SK-N-SH (cell line): ENCODE measurements around the gene HMX2. TPM values are rescaled to one million over a fixed set of nuclear protein-coding genes. Genes with fewer than 3 reads are reported as not detected.

Experiments used
- CTCF ChIA-PET: fragments of 300-600, 350-600 bp; formaldehyde crosslinking; extraction: SDS; loops from one replicate; lab custom pipeline; 2021; lab: Yijun Ruan, JAX
- POLR2A ChIA-PET: fragments of 350-600 bp; sonication (Branson Sonifier 250); formaldehyde crosslinking; extraction: SDS; loops from one replicate; lab custom pipeline; 2020; ENCODE audit warnings: antibody characterized with exemption, inconsistent platforms; lab: Yijun Ruan, JAX
- DNase-seq: peaks from one replicate; pipeline ENCODE4 v3.0.0; 2012
- H2AFZ ChIP-seq: fragments of 200-600 bp; sonication (generic); 2 replicates; pipeline ENCODE4 v1.8.1; 2016; ENCODE audit warnings: antibody characterized with exemption, mild to moderate bottlenecking, low read depth
- H3F3A ChIP-seq: fragments of 200-600 bp; sonication (generic); replicated peaks from 2 replicates; pipeline ENCODE3; 2016; ENCODE audit warnings: antibody characterized with exemption, mild to moderate bottlenecking; ENCODE audit not compliant: insufficient read depth
- H3K27ac ChIP-seq, 2 experiments: fragments of 200-500 bp in 1 of 2; fragments of 200-600 bp in 1 of 2; sonication (Bioruptor generic) in 1 of 2; sonication (generic), shearing (Covaris generic) in 1 of 2; 2 replicates each; pipeline versions ENCODE4 v1.5.1 to v1.6.1; 2014 to 2016; ENCODE audit warnings: low read depth in 2 of 2, inconsistent platforms in 1 of 2, low read length in 1 of 2, mild to moderate bottlenecking in 1 of 2, mixed read lengths in 1 of 2
- H3K27me3 ChIP-seq: fragments of 200-600 bp; sonication (generic), shearing (Covaris generic); 2 replicates; pipeline ENCODE4 v1.6.1; 2016; ENCODE audit warnings: mixed run types; ENCODE audit not compliant: insufficient read depth
- H3K36me3 ChIP-seq, 2 experiments: fragments of 200-500 bp in 1 of 2; fragments of 200-600 bp in 1 of 2; sonication (Bioruptor generic) in 1 of 2; sonication (generic) in 1 of 2; replicated peaks in 1 of 2; 2 replicates each; pipeline versions ENCODE3 to v1.5.1; 2014 to 2016; ENCODE audit warnings: low read length in 1 of 2, mild to moderate bottlenecking in 1 of 2; ENCODE audit not compliant: insufficient read depth in 2 of 2, control insufficient read depth in 1 of 2
- H3K4me1 ChIP-seq, 2 experiments: fragments of 200-500 bp in 1 of 2; fragments of 200-600 bp in 1 of 2; sonication (Bioruptor generic) in 1 of 2; sonication (generic), shearing (Covaris generic) in 1 of 2; 2 replicates each; pipeline versions ENCODE4 v1.5.1 to v1.6.1; 2014 to 2016; ENCODE audit warnings: low read depth in 1 of 2, low read length in 1 of 2, mixed run types in 1 of 2; ENCODE audit not compliant: insufficient read depth in 2 of 2, control insufficient read depth in 1 of 2
- H3K4me2 ChIP-seq: fragments of 200-600 bp; sonication (generic), shearing (Covaris generic); 2 replicates; pipeline ENCODE4 v1.6.1; 2017; ENCODE audit warnings: mixed run types
- H3K4me3 ChIP-seq, 2 experiments: fragments of 200-500 bp in 1 of 2; fragments of 200-600 bp in 1 of 2; sonication (Bioruptor generic) in 1 of 2; sonication (generic), shearing (Covaris generic) in 1 of 2; 2 replicates each; pipeline versions ENCODE4 v1.5.1 to v1.8.1; 2014 to 2016; ENCODE audit warnings: low read depth in 2 of 2, inconsistent platforms in 1 of 2, low read length in 1 of 2, mild to moderate bottlenecking in 1 of 2, mixed read lengths in 1 of 2, moderate library complexity in 1 of 2
- H3K79me2 ChIP-seq: fragments of 200-600 bp; sonication (generic); 2 replicates; pipeline ENCODE4 v1.8.1; 2017; ENCODE audit warnings: mild to moderate bottlenecking; ENCODE audit not compliant: insufficient read depth
- H3K9ac ChIP-seq: fragments of 200-600 bp; sonication (generic); 2 replicates; pipeline ENCODE4 v1.6.1; 2017; ENCODE audit warnings: mixed run types
- H3K9me2 ChIP-seq: fragments of 200-600 bp; sonication (generic); 2 replicates; pipeline ENCODE4 v1.6.1; 2017; ENCODE audit warnings: mixed run types
- H3K9me3 ChIP-seq: fragments of 200-600 bp; sonication (generic); 2 replicates; pipeline ENCODE4 v1.6.1; 2017; ENCODE audit warnings: mixed run types, mild to moderate bottlenecking, moderate library complexity
- H4K20me1 ChIP-seq: fragments of 200-600 bp; sonication (generic); 2 replicates; pipeline ENCODE4 v1.6.1; 2017; ENCODE audit warnings: mild to moderate bottlenecking, mixed run types; ENCODE audit not compliant: insufficient read depth
- ELF1 ChIP-seq: IDR thresholded peaks from 2 replicates; pipeline ENCODE4 v1.4.0; 2012
- EP300 ChIP-seq, 2 experiments: IDR thresholded peaks; 2 replicates each; pipeline versions ENCODE4 v1.4.0 to v1.6.1; 2012; ENCODE audit warnings: borderline replicate concordance in 1 of 2, low read depth in 1 of 2, low read length in 1 of 2
- FOSL2 ChIP-seq: IDR thresholded peaks from 2 replicates; pipeline ENCODE4 v1.4.0; 2012; ENCODE audit warnings: low read depth, mild to moderate bottlenecking, moderate library complexity, borderline replicate concordance
- FOXJ3 ChIP-seq: sonication (generic); formaldehyde crosslinking; IDR thresholded peaks from 2 replicates; pipeline ENCODE4 v1.5.1; 2020; ENCODE audit warnings: mild to moderate bottlenecking, missing genetic modification reagents
- FOXM1 ChIP-seq: IDR thresholded peaks from 2 replicates; pipeline ENCODE4 v1.4.0; 2012; ENCODE audit warnings: low read depth, mild to moderate bottlenecking
- GATA2 ChIP-seq: sonication (generic); formaldehyde crosslinking; IDR thresholded peaks from 2 replicates; pipeline ENCODE4 v1.5.0; 2020; ENCODE audit warnings: mild to moderate bottlenecking, missing genetic modification reagents
- MXI1 ChIP-seq: IDR thresholded peaks from 2 replicates; pipeline ENCODE4 v1.6.1; 2012; ENCODE audit warnings: mild to moderate bottlenecking, low read depth, low read length, improper control_type of control experiment
- RAD21 ChIP-seq: IDR thresholded peaks from 2 replicates; pipeline ENCODE4 v1.6.1; 2012; ENCODE audit warnings: mild to moderate bottlenecking, low read length
- RCOR1 ChIP-seq: fragments of 150-350 bp; IDR thresholded peaks from 2 replicates; pipeline ENCODE4 v1.6.1; 2017; ENCODE audit warnings: antibody characterized with exemption, low read length
- SIN3A ChIP-seq: IDR thresholded peaks from 2 replicates; pipeline ENCODE4 v1.6.1; 2012; ENCODE audit warnings: low read depth, mild to moderate bottlenecking, low read length, moderate library complexity, borderline replicate concordance
- SMC3 ChIP-seq: IDR thresholded peaks from 2 replicates; pipeline ENCODE4 v1.6.1; 2012; ENCODE audit warnings: low read depth, low read length, improper control_type of control experiment
- TAF1 ChIP-seq: IDR thresholded peaks from 2 replicates; pipeline ENCODE4 v1.6.1; 2012; ENCODE audit warnings: low read depth, mild to moderate bottlenecking, low read length, moderate library complexity, borderline replicate concordance
- TCF12 ChIP-seq: IDR thresholded peaks from 2 replicates; pipeline ENCODE4 v1.4.0; 2012
- TEAD4 ChIP-seq: IDR thresholded peaks from 2 replicates; pipeline ENCODE4 v1.4.0; 2012; ENCODE audit warnings: mild to moderate bottlenecking, borderline replicate concordance; ENCODE audit not compliant: insufficient read depth
- USF2 ChIP-seq: fragments of 150-350 bp; IDR thresholded peaks from 2 replicates; pipeline ENCODE4 v1.6.1; 2017; ENCODE audit warnings: antibody characterized with exemption, low read length, low read depth, borderline replicate concordance
- YY1 ChIP-seq: IDR thresholded peaks from 2 replicates; pipeline ENCODE4 v1.4.0; 2012; ENCODE audit warnings: low read depth, mild to moderate bottlenecking
- WGBS: methylation state at CpG from one replicate; pipeline ENCODE4 v1.1.6; 2017; ENCODE audit warnings: low lambda C conversion rate; 5-methylcytosine and 5-hydroxymethylcytosine counted together
- polyA plus RNA-seq, 3 experiments: library from polyadenylated mRNA; depleted of rRNA; stranded (reverse); fragments of >200 nt; gene quantifications; 2 replicates each; pipeline ENCODE4 v1.2.3, GENCODE V29; 2012
- TF ChIP-seq, protein P1 (sequence below): IDR thresholded peaks from 2 replicates; pipeline ENCODE4 v1.4.0; 2012; ENCODE audit warnings: low read depth
- TF ChIP-seq, protein P2 (sequence below): IDR thresholded peaks from 2 replicates; pipeline ENCODE4 v1.4.0; 2012; ENCODE audit warnings: low read depth, borderline replicate concordance

HMX2 gene
- polyA plus RNA-seq, 1 of the 3 experiments (the other 2 are of a cell fraction): not detected

GRCh38 chr10:123180101-123181090, 32.5 kb downstream of the HMX2 start:
- H4K20me1 ChIP-seq: no peaks in the 10 kb centered on the region
- ChIA-PET POLR2A (no interaction called here), CTCF (no interaction called here)
- no peak overlapping the region for H3K4me3 ChIP-seq
- H3K9me3 ChIP-seq: peaks cover 21% of the 10 kb centered on the region
- H3K9me2 ChIP-seq: no peaks in the 10 kb centered on the region
- no peaks in the 10 kb centered on the region; the same call in 1 of the 2 replicates for H3K79me2 ChIP-seq
- TF ChIP-seq SIN3A (no peak), ELF1 (no peak), RCOR1 (no peak), YY1 (no peak), MXI1 (no peak)
- DNase-seq: no peak
- no peak overlapping the region for H2AFZ ChIP-seq
- H3K36me3 ChIP-seq: peaks cover 16 to 47% of the 10 kb centered on the region in 2 experiments
- H3K9ac ChIP-seq: no peak overlapping the region
- H3K4me2 ChIP-seq: no peak overlapping the region
- H3F3A ChIP-seq: peaks cover 3% of the 10 kb centered on the region
- H3K4me1 ChIP-seq: no peaks in the 10 kb centered on the region
- WGBS: 83% methylated on average over 7 of the region's 7 CpGs
- H3K27me3 ChIP-seq: no peaks in the 10 kb centered on the region
- H3K27ac ChIP-seq: no peak overlapping the region

- CTCF ChIA-PET: interaction anchor here (2.9 kb wide), 1 partner anchor 9 kb away, joined by 12 read pairs; no protein-coding TSS in a partner anchor
Measured at GRCh38 chr10:123183724-123184123, 35.8 kb downstream of the HMX2 start.

More at GRCh38 chr10:123183724-123184123, 35.8 kb downstream of the HMX2 start:
- Histone ChIP-seq H2AFZ (no peak overlapping the region), H4K20me1 (no peaks in the 10 kb centered on the region), H3K36me3 (peaks cover 0 to 30% of the 10 kb centered on the region in 2 experiments), H3K4me3 (no peak overlapping the region), H3K27me3 (no peaks in the 10 kb centered on the region), H3K9ac (no peak overlapping the region), H3F3A (peaks cover 3% of the 10 kb centered on the region), H3K9me3 (peaks cover 21% of the 10 kb centered on the region), H3K4me2 (no peak overlapping the region), H3K27ac (no peak overlapping the region), H3K4me1 (no peaks in the 10 kb centered on the region), H3K79me2 (no peaks in the 10 kb centered on the region; the same call in 1 of the 2 replicates), H3K9me2 (no peaks in the 10 kb centered on the region)
- 82% methylated on average over 2 of the region's 2 CpGs for WGBS
- no peak for TF ChIP-seq FOXM1
- TF ChIP-seq EP300 (IDR thresholded peaks at IDR 0.05; ENCODE audit: borderline replicate concordance in 1 of 2, low read depth in 1 of 2, low read length in 1 of 2): no peak
- no peak for TF ChIP-seq TCF12
- TF ChIP-seq TAF1: no peak
- TF ChIP-seq, protein P1, sequence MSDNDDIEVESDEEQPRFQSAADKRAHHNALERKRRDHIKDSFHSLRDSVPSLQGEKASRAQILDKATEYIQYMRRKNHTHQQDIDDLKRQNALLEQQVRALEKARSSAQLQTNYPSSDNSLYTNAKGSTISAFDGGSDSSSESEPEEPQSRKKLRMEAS: no peak
- no peak for TF ChIP-seq RCOR1
- no peak for TF ChIP-seq TEAD4
- TF ChIP-seq, protein P2, sequence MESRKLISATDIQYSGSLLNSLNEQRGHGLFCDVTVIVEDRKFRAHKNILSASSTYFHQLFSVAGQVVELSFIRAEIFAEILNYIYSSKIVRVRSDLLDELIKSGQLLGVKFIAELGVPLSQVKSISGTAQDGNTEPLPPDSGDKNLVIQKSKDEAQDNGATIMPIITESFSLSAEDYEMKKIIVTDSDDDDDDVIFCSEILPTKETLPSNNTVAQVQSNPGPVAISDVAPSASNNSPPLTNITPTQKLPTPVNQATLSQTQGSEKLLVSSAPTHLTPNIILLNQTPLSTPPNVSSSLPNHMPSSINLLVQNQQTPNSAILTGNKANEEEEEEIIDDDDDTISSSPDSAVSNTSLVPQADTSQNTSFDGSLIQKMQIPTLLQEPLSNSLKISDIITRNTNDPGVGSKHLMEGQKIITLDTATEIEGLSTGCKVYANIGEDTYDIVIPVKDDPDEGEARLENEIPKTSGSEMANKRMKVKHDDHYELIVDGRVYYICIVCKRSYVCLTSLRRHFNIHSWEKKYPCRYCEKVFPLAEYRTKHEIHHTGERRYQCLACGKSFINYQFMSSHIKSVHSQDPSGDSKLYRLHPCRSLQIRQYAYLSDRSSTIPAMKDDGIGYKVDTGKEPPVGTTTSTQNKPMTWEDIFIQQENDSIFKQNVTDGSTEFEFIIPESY: no peak
- no peak for TF ChIP-seq SMC3
- no peak for TF ChIP-seq FOSL2
- TF ChIP-seq GATA2 (CRISPR knock-in tag): no peak
- TF ChIP-seq FOXJ3 (CRISPR knock-in tag): no peak
- no peak for TF ChIP-seq USF2
- TF ChIP-seq RAD21: no peak
- POLR2A ChIA-PET: no interaction called here
- no peak for DNase-seq
